Breast epithelium (tissue), 4 donors: Measurements from ENCODE around the gene SHH. TPM values are rescaled to one million over a fixed set of nuclear protein-coding genes. Genes with fewer than 3 reads are reported as not detected.

ENCODE experiments used
- DNase-seq, 2 donors: peaks; one replicate each; pipeline ENCODE4 v3.0.0-alpha.2; 2019; ENCODE audit warnings: low spot score in 2 of 2
- H3K27ac ChIP-seq, 2 donors: fragments of 200-600 bp; sonication (generic) in 1 of 2; one replicate each; pipeline ENCODE4 v1.5.1; 2016 to 2019; ENCODE audit warnings: mild to moderate bottlenecking in 1 of 2
- H3K27me3 ChIP-seq, 2 donors: fragments of 200-600 bp; sonication (generic) in 1 of 2; one replicate each; pipeline versions ENCODE4 v1.5.1 to v1.6.0; 2017 to 2019; ENCODE audit warnings: control low read depth in 1 of 2, mild to moderate bottlenecking in 1 of 2
- H3K36me3 ChIP-seq: fragments of 200-600 bp; one replicate; pipeline ENCODE4 v1.5.1; 2019
- H3K4me1 ChIP-seq, 2 donors: fragments of 200-600 bp; sonication (generic); one replicate each; pipeline ENCODE4 v1.5.1; 2016 to 2019; ENCODE audit warnings: control low read depth in 1 of 2
- H3K4me3 ChIP-seq, 3 donors: fragments of 200-600 bp; sonication (generic); 1 replicate in 2 of 3; 2 replicates in 1 of 3; pipeline ENCODE4 v1.5.1; 2016 to 2019; ENCODE audit warnings: mild to moderate bottlenecking in 3 of 3, moderate library complexity in 2 of 3
- H3K9me3 ChIP-seq, 2 donors: fragments of 200-600 bp; sonication (generic) in 1 of 2; one replicate each; pipeline ENCODE4 v1.5.1; 2016 to 2019; ENCODE audit warnings: control low read depth in 1 of 2
- POLR2A ChIP-seq: fragments of 450-650 bp; IDR thresholded peaks from one replicate; pipeline ENCODE4 v1.6.1; 2016; ENCODE audit warnings: antibody characterized with exemption, mild to moderate bottlenecking, moderate library complexity
- POLR2AphosphoS5 ChIP-seq, 3 donors: sonication (generic); formaldehyde crosslinking; IDR thresholded peaks; one replicate each; pipeline ENCODE4 v1.6.1; 2017; ENCODE audit warnings: antibody characterized with exemption in 3 of 3
- intact Hi-C: fragments of 100-400 bp; cut with DNase I; formaldehyde crosslinking; loops from one replicate; pipeline ENCODE4 v1.15.1; 2023; ENCODE audit warnings: low total_unique reads
- total RNA-seq, 3 donors: library from RNA; depleted of rRNA; stranded (reverse); fragments of >200 nt; gene quantifications; one replicate each; pipeline ENCODE4 v1.1.0, GENCODE V29; 2016
- TF ChIP-seq, protein P1 (sequence below), 3 donors: fragments of 450-650 bp; IDR thresholded peaks; one replicate each; pipeline ENCODE4 v1.5.1; 2016 to 2017; ENCODE audit warnings: antibody characterized with exemption in 3 of 3, mild to moderate bottlenecking in 3 of 3, moderate library complexity in 3 of 3

Gene SHH
- total RNA-seq, 3 donors from 2014 or later: not detected

DNA sequence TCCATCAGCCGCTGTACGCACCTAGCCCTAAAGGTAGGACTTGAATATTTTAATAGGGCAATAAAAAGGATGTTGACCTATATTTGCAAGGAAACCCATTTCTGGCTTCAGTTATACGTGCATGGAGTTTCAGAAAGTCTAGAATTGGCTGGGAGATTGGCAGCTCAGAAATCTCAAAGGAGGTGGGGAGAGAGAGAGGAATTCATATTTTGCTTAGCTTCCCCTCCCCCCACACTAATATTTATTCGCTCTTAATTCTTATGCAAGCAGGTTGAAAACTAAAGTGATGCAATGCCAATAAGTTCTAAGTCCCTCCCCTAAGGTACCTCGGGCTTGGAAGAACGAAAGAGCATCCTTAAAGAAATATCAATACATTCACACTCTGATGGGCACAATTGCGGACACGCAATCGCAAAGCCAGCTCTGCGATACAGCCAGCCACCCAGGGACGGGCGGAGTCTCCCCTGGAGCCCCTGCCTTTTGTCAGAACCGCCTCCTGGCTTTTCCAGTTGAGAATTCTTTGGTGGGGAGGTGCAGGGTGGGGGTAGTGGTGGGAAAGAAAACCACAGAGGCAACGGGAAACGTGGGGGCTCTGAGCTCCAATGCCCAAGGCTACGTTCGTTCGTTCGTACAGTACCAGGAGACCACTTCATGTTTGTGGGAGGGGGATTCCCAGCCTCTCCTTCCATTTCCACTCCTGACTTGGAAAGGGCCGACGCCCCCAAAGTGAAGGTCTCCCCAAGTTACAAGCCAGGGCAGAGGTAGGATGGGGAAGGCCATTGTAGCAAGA lies 1.3 kb downstream of the SHH start:
- no peaks in the 10 kb centered on the region for H3K36me3 ChIP-seq
- no peak overlapping the region for H3K4me3 ChIP-seq
- no peak for DNase-seq
- H3K27me3 ChIP-seq: peaks cover 0 to 96% of the 10 kb centered on the region in 2 donors
- TF ChIP-seq POLR2AphosphoS5 (IDR thresholded peaks at IDR 0.05) (no peak), POLR2A (no peak)
- TF ChIP-seq, protein P1, sequence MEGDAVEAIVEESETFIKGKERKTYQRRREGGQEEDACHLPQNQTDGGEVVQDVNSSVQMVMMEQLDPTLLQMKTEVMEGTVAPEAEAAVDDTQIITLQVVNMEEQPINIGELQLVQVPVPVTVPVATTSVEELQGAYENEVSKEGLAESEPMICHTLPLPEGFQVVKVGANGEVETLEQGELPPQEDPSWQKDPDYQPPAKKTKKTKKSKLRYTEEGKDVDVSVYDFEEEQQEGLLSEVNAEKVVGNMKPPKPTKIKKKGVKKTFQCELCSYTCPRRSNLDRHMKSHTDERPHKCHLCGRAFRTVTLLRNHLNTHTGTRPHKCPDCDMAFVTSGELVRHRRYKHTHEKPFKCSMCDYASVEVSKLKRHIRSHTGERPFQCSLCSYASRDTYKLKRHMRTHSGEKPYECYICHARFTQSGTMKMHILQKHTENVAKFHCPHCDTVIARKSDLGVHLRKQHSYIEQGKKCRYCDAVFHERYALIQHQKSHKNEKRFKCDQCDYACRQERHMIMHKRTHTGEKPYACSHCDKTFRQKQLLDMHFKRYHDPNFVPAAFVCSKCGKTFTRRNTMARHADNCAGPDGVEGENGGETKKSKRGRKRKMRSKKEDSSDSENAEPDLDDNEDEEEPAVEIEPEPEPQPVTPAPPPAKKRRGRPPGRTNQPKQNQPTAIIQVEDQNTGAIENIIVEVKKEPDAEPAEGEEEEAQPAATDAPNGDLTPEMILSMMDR (IDR thresholded peaks at IDR 0.05): no peak
- intact Hi-C loops: no loop called here
- H3K4me1 ChIP-seq: peaks cover 19% of the 10 kb centered on the region in 2 donors
- H3K27ac ChIP-seq: no peak overlapping the region
- H3K9me3 ChIP-seq: no peaks in the 10 kb centered on the region

DNA sequence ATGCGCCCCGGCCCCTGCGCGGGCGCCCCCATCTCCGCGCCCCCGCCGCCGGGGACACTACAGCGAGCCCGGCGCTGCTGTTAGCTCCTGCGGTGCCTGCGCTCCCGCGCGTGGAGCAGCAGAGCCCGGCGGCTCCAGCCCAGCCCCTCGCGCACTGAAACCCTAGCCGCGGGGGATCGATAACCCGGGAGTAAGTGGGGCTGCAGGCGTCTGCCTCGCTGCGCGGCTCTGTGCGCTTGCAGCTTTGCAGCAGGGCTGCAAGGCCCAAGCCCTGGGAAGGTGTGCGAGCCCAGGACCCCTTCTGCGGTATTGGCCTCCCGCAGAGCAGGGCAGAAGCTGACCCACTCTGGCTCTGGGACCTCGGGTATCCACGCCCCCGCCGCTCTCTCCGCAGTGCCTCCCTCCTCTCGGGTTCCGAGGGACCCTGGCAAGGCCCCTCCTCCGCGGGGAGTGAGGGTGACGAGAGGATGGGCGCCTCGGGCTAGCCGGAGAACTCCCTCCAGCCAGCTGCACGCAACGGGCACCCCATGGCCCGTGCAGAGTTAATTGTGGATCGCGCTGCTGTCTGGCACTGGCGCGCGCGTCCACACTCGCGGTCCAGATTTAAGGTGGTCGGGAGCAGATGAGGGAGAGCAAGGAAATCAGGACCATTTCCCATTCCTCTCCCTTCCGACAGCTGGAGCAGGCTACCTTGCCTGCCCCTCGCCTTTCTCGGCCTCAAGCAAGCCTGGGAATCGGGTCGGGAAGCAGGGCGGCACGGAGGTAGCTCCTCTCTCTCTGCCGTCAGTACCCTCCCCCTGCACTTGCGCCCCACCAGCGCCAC lies 2.1 kb downstream of the SHH start:
- H3K27ac ChIP-seq: no peak overlapping the region
- no peaks in the 10 kb centered on the region for H3K9me3 ChIP-seq
- peaks cover 19 to 27% of the 10 kb centered on the region in 2 donors for H3K4me1 ChIP-seq
- peak overlapping the region in 2 of 3 donors; percentile 37 to 62 for H3K4me3 ChIP-seq
- no peaks in the 10 kb centered on the region for H3K36me3 ChIP-seq
- peaks cover 0 to 99% of the 10 kb centered on the region in 2 donors for H3K27me3 ChIP-seq
- no peak for DNase-seq
- intact Hi-C loops: no loop called here
- TF ChIP-seq, protein P1 (IDR thresholded peaks at IDR 0.05): no peak
- TF ChIP-seq POLR2AphosphoS5 (IDR thresholded peaks at IDR 0.05) (no peak), POLR2A (no peak)

DNA sequence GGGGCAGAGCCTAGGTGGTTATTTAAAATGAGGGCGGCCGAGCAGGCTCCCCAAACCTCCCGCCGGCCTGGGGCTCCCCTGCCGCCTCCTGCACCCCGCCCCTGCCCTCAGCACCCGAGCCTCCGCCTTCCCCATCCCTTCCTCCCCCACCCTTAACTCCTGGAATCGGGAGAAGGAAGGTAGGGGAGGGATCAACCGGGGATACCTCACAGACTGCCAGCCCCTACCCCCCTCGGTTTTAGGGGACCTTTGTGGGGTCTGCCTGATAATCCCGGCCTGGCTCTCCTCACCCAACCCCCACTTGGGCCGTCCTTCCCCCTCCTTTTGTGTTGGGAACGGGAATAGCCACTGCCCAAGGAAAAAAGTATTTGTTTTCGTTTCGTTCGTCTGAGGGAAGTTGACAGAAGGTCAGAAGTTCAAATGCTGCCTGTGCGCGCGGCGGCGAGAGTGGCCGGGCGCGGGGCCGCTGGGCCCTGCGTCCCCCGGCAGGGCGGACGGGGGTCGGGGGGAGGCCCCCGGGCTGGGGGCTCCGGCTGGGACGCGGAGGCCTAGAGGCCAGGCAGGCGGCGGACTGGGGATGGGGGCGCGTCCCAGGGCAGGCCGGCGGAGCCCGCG lies 2.8 kb downstream of the SHH start:
- Histone ChIP-seq H3K9me3 (no peaks in the 10 kb centered on the region), H3K4me3 (peak overlapping the region in 2 of 3 donors; percentile 37 to 62), H3K4me1 (peaks cover 26 to 29% of the 10 kb centered on the region in 2 donors), H3K27me3 (peaks cover 0 to 99% of the 10 kb centered on the region in 2 donors), H3K36me3 (no peaks in the 10 kb centered on the region), H3K27ac (no peak overlapping the region)
- TF ChIP-seq, protein P1 (IDR thresholded peaks at IDR 0.05): no peak
- TF ChIP-seq POLR2AphosphoS5 (IDR thresholded peaks at IDR 0.05): no peak
- no peak for TF ChIP-seq POLR2A
- DNase-seq: no peak
- intact Hi-C loops: no loop called here

DNA sequence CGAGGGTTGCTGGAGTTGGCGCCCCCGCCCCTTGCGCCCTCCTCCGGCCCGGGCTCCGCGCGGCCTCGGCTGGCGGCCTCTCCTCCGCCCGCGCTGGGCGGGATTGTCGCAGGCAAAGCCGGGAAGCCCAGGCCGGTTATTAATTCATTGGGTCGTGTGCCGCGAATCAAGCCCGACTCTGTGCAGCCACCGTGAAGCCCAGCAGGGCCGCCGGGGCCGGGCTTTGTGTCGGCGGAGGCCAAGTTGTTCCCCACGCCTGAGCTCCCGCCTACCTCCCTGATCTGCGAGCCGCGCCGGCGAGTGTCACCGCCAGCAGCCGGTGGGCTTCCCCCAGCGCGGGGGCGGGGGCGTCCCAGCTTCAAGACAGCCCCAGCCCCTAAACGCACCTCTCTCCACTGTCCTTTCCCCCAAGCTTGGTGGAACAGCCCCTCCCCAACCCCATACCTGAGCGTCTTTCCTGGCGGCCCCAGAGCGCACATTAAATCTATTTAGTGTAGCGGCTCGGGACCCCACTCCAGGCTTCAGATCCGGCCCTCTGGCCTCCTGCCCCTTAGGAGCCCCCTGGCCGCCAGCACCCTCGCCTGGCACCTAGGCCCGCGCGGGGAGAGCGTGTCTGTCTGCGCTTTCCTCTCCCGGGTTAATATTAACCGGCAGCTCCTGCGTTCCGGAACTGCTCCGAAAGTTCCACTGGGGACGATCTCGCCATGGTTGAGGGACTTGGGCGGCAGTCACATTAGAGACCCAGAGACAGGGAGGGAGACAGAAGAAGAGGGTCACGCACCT lies 3.5 kb downstream of the SHH start:
- H3K4me1 ChIP-seq: peaks cover 29 to 33% of the 10 kb centered on the region in 2 donors
- TF ChIP-seq, protein P1 (IDR thresholded peaks at IDR 0.05): no peak
- TF ChIP-seq POLR2AphosphoS5 (IDR thresholded peaks at IDR 0.05) (no peak), POLR2A (no peak)
- DNase-seq: no peak

More for the DNA sequence above, 3.5 kb downstream of the SHH start:
- Histone ChIP-seq H3K9me3 (no peaks in the 10 kb centered on the region), H3K27me3 (peaks cover 0 to 98% of the 10 kb centered on the region in 2 donors), H3K4me3 (peak overlapping the region in 2 of 3 donors; percentile 37 to 62), H3K27ac (no peak overlapping the region), H3K36me3 (no peaks in the 10 kb centered on the region)
- intact Hi-C loops: no loop called here
